Measurements from ENCODE around the gene CHST10.
"Not testable (repeated sequence)": the region's sequence is repeated elsewhere in the genome, so short reads cannot be mapped to it uniquely, and the experiment has no call there.

GRCh38 chr2:100342466-100342865, 75.0 kb downstream of the CHST10 start:
- TF ChIP-seq, protein P1, sequence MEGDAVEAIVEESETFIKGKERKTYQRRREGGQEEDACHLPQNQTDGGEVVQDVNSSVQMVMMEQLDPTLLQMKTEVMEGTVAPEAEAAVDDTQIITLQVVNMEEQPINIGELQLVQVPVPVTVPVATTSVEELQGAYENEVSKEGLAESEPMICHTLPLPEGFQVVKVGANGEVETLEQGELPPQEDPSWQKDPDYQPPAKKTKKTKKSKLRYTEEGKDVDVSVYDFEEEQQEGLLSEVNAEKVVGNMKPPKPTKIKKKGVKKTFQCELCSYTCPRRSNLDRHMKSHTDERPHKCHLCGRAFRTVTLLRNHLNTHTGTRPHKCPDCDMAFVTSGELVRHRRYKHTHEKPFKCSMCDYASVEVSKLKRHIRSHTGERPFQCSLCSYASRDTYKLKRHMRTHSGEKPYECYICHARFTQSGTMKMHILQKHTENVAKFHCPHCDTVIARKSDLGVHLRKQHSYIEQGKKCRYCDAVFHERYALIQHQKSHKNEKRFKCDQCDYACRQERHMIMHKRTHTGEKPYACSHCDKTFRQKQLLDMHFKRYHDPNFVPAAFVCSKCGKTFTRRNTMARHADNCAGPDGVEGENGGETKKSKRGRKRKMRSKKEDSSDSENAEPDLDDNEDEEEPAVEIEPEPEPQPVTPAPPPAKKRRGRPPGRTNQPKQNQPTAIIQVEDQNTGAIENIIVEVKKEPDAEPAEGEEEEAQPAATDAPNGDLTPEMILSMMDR (tag by site-specific recombination; IDR thresholded peaks at IDR 0.05), result not testable (repeated sequence)
- TF ChIP-seq ZNF184 (tag by site-specific recombination; IDR thresholded peaks at IDR 0.05); ZNF248 (tag by site-specific recombination; IDR thresholded peaks at IDR 0.05); TCF7L2 (IDR thresholded peaks at IDR 0.05; ENCODE audit: borderline replicate concordance, low read depth, low read length); ZNF510 (tag by site-specific recombination; IDR thresholded peaks at IDR 0.05; ENCODE audit: insufficient replicate concordance); ZFP37 (tag by site-specific recombination; IDR thresholded peaks at IDR 0.05); ZFP69B (tag by site-specific recombination; IDR thresholded peaks at IDR 0.05); ZNF350 (tag by site-specific recombination; IDR thresholded peaks at IDR 0.05): not testable (repeated sequence)
- TF ChIP-seq, protein P2, sequence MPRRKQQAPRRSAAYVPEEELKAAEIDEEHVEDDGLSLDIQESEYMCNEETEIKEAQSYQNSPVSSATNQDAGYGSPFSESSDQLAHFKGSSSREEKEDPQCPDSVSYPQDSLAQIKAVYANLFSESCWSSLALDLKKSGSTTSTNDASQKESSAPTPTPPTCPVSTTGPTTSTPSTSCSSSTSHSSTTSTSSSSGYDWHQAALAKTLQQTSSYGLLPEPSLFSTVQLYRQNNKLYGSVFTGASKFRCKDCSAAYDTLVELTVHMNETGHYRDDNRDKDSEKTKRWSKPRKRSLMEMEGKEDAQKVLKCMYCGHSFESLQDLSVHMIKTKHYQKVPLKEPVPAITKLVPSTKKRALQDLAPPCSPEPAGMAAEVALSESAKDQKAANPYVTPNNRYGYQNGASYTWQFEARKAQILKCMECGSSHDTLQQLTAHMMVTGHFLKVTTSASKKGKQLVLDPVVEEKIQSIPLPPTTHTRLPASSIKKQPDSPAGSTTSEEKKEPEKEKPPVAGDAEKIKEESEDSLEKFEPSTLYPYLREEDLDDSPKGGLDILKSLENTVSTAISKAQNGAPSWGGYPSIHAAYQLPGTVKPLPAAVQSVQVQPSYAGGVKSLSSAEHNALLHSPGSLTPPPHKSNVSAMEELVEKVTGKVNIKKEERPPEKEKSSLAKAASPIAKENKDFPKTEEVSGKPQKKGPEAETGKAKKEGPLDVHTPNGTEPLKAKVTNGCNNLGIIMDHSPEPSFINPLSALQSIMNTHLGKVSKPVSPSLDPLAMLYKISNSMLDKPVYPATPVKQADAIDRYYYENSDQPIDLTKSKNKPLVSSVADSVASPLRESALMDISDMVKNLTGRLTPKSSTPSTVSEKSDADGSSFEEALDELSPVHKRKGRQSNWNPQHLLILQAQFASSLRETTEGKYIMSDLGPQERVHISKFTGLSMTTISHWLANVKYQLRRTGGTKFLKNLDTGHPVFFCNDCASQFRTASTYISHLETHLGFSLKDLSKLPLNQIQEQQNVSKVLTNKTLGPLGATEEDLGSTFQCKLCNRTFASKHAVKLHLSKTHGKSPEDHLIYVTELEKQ (tag by site-specific recombination; IDR thresholded peaks at IDR 0.05; ENCODE audit: borderline replicate concordance), result not testable (repeated sequence)
- TF ChIP-seq, protein P3, sequence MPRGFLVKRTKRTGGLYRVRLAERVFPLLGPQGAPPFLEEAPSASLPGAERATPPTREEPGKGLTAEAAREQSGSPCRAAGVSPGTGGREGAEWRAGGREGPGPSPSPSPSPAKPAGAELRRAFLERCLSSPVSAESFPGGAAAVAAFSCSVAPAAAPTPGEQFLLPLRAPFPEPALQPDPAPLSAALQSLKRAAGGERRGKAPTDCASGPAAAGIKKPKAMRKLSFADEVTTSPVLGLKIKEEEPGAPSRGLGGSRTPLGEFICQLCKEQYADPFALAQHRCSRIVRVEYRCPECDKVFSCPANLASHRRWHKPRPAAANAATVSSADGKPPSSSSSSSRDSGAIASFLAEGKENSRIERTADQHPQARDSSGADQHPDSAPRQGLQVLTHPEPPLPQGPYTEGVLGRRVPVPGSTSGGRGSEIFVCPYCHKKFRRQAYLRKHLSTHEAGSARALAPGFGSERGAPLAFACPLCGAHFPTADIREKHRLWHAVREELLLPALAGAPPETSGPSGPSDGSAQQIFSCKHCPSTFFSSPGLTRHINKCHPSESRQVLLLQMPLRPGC (tag by site-specific recombination; IDR thresholded peaks at IDR 0.05), result not testable (repeated sequence)
